A549 (cell line): Measurements from ENCODE around the gene EIF1AX. TPM values are rescaled to one million over a fixed set of nuclear protein-coding genes. Genes with fewer than 3 reads are reported as not detected.

Source experiments
- ATAC-seq, 2 experiments: fragments of 200-7000 bp in 1 of 2; fragments of >200 bp in 1 of 2; cut with Nextera tagmentation in 1 of 2; cut with Tn5 transposase in 1 of 2; 3 replicates each; pipeline versions ENCODE4 v1.8.0 to v1.9.1; 2018 to 2020; ENCODE audit warnings: mild to moderate bottlenecking in 1 of 2, moderate library complexity in 1 of 2
- CTCF ChIA-PET: fragments of 300-600 bp; sonication (Branson Sonifier 250); formaldehyde crosslinking; extraction: SDS; loops from one replicate; lab custom pipeline; 2021; ENCODE audit warnings: antibody characterized with exemption, inconsistent platforms; lab: Yijun Ruan, JAX
- POLR2A ChIA-PET: fragments of 350-600 bp; formaldehyde crosslinking; extraction: SDS; loops from one replicate; lab custom pipeline; 2021; ENCODE audit warnings: antibody characterized with exemption, inconsistent platforms; lab: Yijun Ruan, JAX
- DNase-seq, 2 experiments: peaks; one replicate each; pipeline versions ENCODE4 v3.0.0 to v3.0.0-alpha.2; 2011 to 2016; ENCODE audit warnings: low read depth in 1 of 2, low spot score in 1 of 2
- FAIRE-seq: peaks from 2 replicates; lab custom pipeline; 2011; peaks lifted over from hg19 to GRCh38; lab: Jason Lieb, UNC
- H3K27ac ChIP-seq, 2 experiments: fragments of >200 bp; sonication (Bioruptor Twin); formaldehyde crosslinking; 3 replicates each; pipeline ENCODE4 v1.5.1; 2016 to 2017
- H3K4me1 ChIP-seq: fragments of >200 bp; sonication (Bioruptor Twin); formaldehyde crosslinking; 3 replicates; pipeline ENCODE4 v1.6.1; 2016
- H3K4me2 ChIP-seq: fragments of >200 bp; sonication (Bioruptor Twin); formaldehyde crosslinking; 3 replicates; pipeline ENCODE4 v1.6.1; 2016
- H3K4me3 ChIP-seq: fragments of >200 bp; sonication (Bioruptor Twin); formaldehyde crosslinking; 3 replicates; pipeline ENCODE4 v1.5.1; 2016
- H3K9me3 ChIP-seq: fragments of >200 bp; sonication (Bioruptor Twin); formaldehyde crosslinking; 3 replicates; pipeline ENCODE4 v1.6.1; 2016
- ATOH8 ChIP-seq: fragments of 250-450 bp; sonication (Bioruptor Pico); IDR thresholded peaks from 2 replicates; pipeline ENCODE4 v1.5.0; 2020; ENCODE audit warnings: low read depth, mild to moderate bottlenecking, moderate library complexity
- BHLHE40 ChIP-seq: IDR thresholded peaks from 2 replicates; pipeline ENCODE4 v1.6.1; 2012; ENCODE audit warnings: low read depth, low read length, inconsistent platforms
- CBX2 ChIP-seq: fragments of 200-600 bp; sonication (generic); IDR thresholded peaks from 2 replicates; pipeline ENCODE4 v1.6.1; 2016; ENCODE audit warnings: low read depth, mild to moderate bottlenecking, borderline replicate concordance
- CBX8 ChIP-seq: fragments of 200-600 bp; sonication (generic); IDR thresholded peaks from 2 replicates; pipeline ENCODE4 v1.6.1; 2016
- EHF ChIP-seq: fragments of 250-450 bp; sonication (Bioruptor Pico); IDR thresholded peaks from 2 replicates; pipeline ENCODE4 v1.5.0; 2020; ENCODE audit warnings: mild to moderate bottlenecking
- ESRRA ChIP-seq: fragments of 150-350 bp; IDR thresholded peaks from 2 replicates; pipeline ENCODE4 v1.6.1; 2014; ENCODE audit warnings: mild to moderate bottlenecking, low read length, borderline replicate concordance
- HES2 ChIP-seq: fragments of >200 bp; sonication (Bioruptor Twin); formaldehyde crosslinking; IDR thresholded peaks from 2 replicates; pipeline ENCODE4 v1.6.1; 2016
- HOXB5 ChIP-seq: fragments of 250-450 bp; sonication (Bioruptor Pico); IDR thresholded peaks from 2 replicates; pipeline ENCODE4 v1.5.0; 2020; ENCODE audit warnings: mild to moderate bottlenecking, moderate library complexity
- KDM1A ChIP-seq: fragments of 200-600 bp; sonication (generic); IDR thresholded peaks from 2 replicates; pipeline ENCODE4 v1.6.1; 2016; ENCODE audit warnings: low read depth, mild to moderate bottlenecking
- MAZ ChIP-seq: fragments of 150-350 bp; IDR thresholded peaks from 2 replicates; pipeline ENCODE4 v1.6.1; 2014; ENCODE audit warnings: antibody characterized with exemption, low read depth, low read length, borderline replicate concordance
- PHF8 ChIP-seq: fragments of 200-600 bp; sonication (generic); IDR thresholded peaks from 2 replicates; pipeline ENCODE4 v1.6.1; 2016; ENCODE audit warnings: low read depth, mild to moderate bottlenecking, antibody characterized with exemption, moderate library complexity, borderline replicate concordance
- RAD21 ChIP-seq, 2 experiments: fragments of >200 bp in 1 of 2; sonication (Bioruptor Twin) in 1 of 2; formaldehyde crosslinking in 1 of 2; IDR thresholded peaks in 1 of 2; conservative IDR thresholded peaks in 1 of 2; 2 replicates in 1 of 2; 3 replicates in 1 of 2; pipeline ENCODE4 v1.6.1; 2012 to 2018; ENCODE audit warnings: inconsistent platforms in 1 of 2
- REST ChIP-seq: fragments of 200-600 bp; sonication (generic); IDR thresholded peaks from 2 replicates; pipeline ENCODE4 v1.6.1; 2016; ENCODE audit warnings: antibody characterized with exemption, mild to moderate bottlenecking, moderate library complexity
- SREBF2 ChIP-seq: fragments of 450-650 bp; IDR thresholded peaks from 2 replicates; pipeline ENCODE4 v1.6.1; 2014; ENCODE audit warnings: mild to moderate bottlenecking, moderate library complexity
- ZFP36 ChIP-seq: fragments of 450-650 bp; IDR thresholded peaks from 2 replicates; pipeline ENCODE4 v1.6.1; 2014; ENCODE audit warnings: borderline replicate concordance; ENCODE audit not compliant: partially characterized antibody
- ZNF302 ChIP-seq: fragments of 250-450 bp; sonication (Bioruptor Pico); IDR thresholded peaks from 2 replicates; pipeline ENCODE4 v1.9.0; 2021; ENCODE audit warnings: inconsistent platforms, mild to moderate bottlenecking, moderate library complexity
- ZSCAN20 ChIP-seq: fragments of 250-450 bp; sonication (Bioruptor Pico); IDR thresholded peaks from 2 replicates; pipeline ENCODE4 v1.8.0; 2022; ENCODE audit warnings: mild to moderate bottlenecking, moderate library complexity
- WGBS: methylation state at CpG from one replicate; pipeline ENCODE4 v1.1.6; 2017; ENCODE audit errors: missing lambda C conversion rate; 5-methylcytosine and 5-hydroxymethylcytosine counted together
- polyA plus RNA-seq, 4 experiments: library from polyadenylated mRNA; depleted of rRNA in 3 of 4; stranded (reverse); fragments of >200 nt; fragmentation: RNase III in 1 of 4; extraction: RNeasy Plus Mini Kit Qiagen cat#74134 plus additional on column Dnase treatment in 1 of 4; gene quantifications; 2 replicates in 3 of 4; 3 replicates in 1 of 4; pipeline ENCODE4 v1.2.3, GENCODE V29; 2011 to 2017

EIF1AX gene
- polyA plus RNA-seq, 2 of the 4 experiments (the other 2 are of a cell fraction) = 128 to 203 TPM

GRCh38 chrX:20135944-20136343 lies 5.7 kb downstream of the EIF1AX start:
- TF ChIP-seq MAZ = no peak
- no peak for TF ChIP-seq ATOH8 (CRISPR knock-in tag)
- WGBS = 83% methylated on average over 5 of the region's 5 CpGs
- Histone ChIP-seq H3K27ac (no peak overlapping the region), H3K4me1 (peaks cover 34% of the 10 kb centered on the region), H3K4me3 (no peak overlapping the region), H3K4me2 (no peak overlapping the region), H3K9me3 (no peaks in the 10 kb centered on the region)
- POLR2A ChIA-PET = no interaction called here
- CTCF ChIA-PET = interaction anchor here (1.2 kb wide), 1 partner anchor 68 kb away, joined by 4 read pairs; no protein-coding TSS in a partner anchor
- no peak for FAIRE-seq
- no peak for DNase-seq
- no peak for ATAC-seq

- ChIA-PET POLR2A (interaction anchor here (1.7 kb wide), 1 partner anchor 9 kb away, joined by 7 read pairs; the partner anchor contains the start of gene EIF1AX), CTCF (interaction anchor here (0.5 to 1.5 kb wide), 3 partner anchors 35 to 319 kb away, joined by 3 to 4 read pairs (median 3); no protein-coding TSS in a partner anchor)
- Histone ChIP-seq H3K4me1 (peaks cover 36% of the 10 kb centered on the region), H3K27ac (no peak overlapping the region), H3K9me3 (no peaks in the 10 kb centered on the region), H3K4me3 (no peak overlapping the region), H3K4me2 (no peak overlapping the region)
- DNase-seq (no peak), FAIRE-seq (no peak), ATAC-seq (no peak)
- WGBS = 95% methylated on average over 1 of the region's 1 CpG
- TF ChIP-seq SREBF2 (no peak), CBX2 (no peak)
- TF ChIP-seq, all 56 proteins: peak for 0
Observed at GRCh38 chrX:20132666-20133065, 9.0 kb downstream of the EIF1AX start.

GRCh38 chrX:20130357-20130756 lies 11.3 kb downstream of the EIF1AX start:
- Histone ChIP-seq H3K4me2 (no peak overlapping the region), H3K4me3 (no peak overlapping the region), H3K27ac (no peak overlapping the region), H3K9me3 (no peaks in the 10 kb centered on the region), H3K4me1 (peaks cover 25% of the 10 kb centered on the region; the same call in 2 of the 3 replicates)
- WGBS = 98% methylated on average over 1 of the region's 1 CpG
- ChIA-PET CTCF (no interaction called here), POLR2A (no interaction called here)
- no peak for ATAC-seq
- DNase-seq = no peak
- no peak for TF ChIP-seq ZFP36
- no peak for TF ChIP-seq ZNF302
- no peak for TF ChIP-seq ZSCAN20
- no peak for TF ChIP-seq BHLHE40
- no peak for TF ChIP-seq HES2
- TF ChIP-seq CBX8 = no peak
- no peak for TF ChIP-seq ESRRA
- no peak for TF ChIP-seq HOXB5
- no peak for TF ChIP-seq KDM1A
- no peak for TF ChIP-seq REST
- no peak for TF ChIP-seq RAD21 (conservative IDR thresholded peaks at IDR 0.05 in 1 of 2, IDR thresholded peaks at IDR 0.05 in 1 of 2)
- FAIRE-seq = no peak

GRCh38 chrX:20129547-20129946 lies 12.1 kb downstream of the EIF1AX start:
- ChIA-PET CTCF (interaction anchor here (1.2 kb wide), 1 partner anchor 225 kb away, joined by 5 read pairs; no protein-coding TSS in a partner anchor), POLR2A (interaction anchor here (1.0 kb wide), 1 partner anchor 12 kb away, joined by 3 read pairs; the partner anchor contains the start of gene EIF1AX)
- Histone ChIP-seq H3K4me1 (peaks cover 25% of the 10 kb centered on the region; the same call in 2 of the 3 replicates), H3K4me2 (no peak overlapping the region), H3K9me3 (no peaks in the 10 kb centered on the region), H3K27ac (no peak overlapping the region), H3K4me3 (no peak overlapping the region)
- TF ChIP-seq EHF (CRISPR knock-in tag) (no peak), RAD21 (conservative IDR thresholded peaks at IDR 0.05 in 1 of 2, IDR thresholded peaks at IDR 0.05 in 1 of 2) (no peak), PHF8 (no peak), ZNF302 (no peak)
- DNase-seq (no peak), FAIRE-seq (no peak), ATAC-seq (no peak)
- 93% methylated on average over 1 of the region's 1 CpG for WGBS
